GM19452 (cell line): Measurements from ENCODE around the gene CEP290.

Experiments
- ATAC-seq: cut with Tn5 transposase; IDR thresholded peaks from one replicate; pipeline ENCODE4 v1.9.1; 2021; ENCODE audit not compliant: unreplicated experiment

Gene CEP290, protein sequence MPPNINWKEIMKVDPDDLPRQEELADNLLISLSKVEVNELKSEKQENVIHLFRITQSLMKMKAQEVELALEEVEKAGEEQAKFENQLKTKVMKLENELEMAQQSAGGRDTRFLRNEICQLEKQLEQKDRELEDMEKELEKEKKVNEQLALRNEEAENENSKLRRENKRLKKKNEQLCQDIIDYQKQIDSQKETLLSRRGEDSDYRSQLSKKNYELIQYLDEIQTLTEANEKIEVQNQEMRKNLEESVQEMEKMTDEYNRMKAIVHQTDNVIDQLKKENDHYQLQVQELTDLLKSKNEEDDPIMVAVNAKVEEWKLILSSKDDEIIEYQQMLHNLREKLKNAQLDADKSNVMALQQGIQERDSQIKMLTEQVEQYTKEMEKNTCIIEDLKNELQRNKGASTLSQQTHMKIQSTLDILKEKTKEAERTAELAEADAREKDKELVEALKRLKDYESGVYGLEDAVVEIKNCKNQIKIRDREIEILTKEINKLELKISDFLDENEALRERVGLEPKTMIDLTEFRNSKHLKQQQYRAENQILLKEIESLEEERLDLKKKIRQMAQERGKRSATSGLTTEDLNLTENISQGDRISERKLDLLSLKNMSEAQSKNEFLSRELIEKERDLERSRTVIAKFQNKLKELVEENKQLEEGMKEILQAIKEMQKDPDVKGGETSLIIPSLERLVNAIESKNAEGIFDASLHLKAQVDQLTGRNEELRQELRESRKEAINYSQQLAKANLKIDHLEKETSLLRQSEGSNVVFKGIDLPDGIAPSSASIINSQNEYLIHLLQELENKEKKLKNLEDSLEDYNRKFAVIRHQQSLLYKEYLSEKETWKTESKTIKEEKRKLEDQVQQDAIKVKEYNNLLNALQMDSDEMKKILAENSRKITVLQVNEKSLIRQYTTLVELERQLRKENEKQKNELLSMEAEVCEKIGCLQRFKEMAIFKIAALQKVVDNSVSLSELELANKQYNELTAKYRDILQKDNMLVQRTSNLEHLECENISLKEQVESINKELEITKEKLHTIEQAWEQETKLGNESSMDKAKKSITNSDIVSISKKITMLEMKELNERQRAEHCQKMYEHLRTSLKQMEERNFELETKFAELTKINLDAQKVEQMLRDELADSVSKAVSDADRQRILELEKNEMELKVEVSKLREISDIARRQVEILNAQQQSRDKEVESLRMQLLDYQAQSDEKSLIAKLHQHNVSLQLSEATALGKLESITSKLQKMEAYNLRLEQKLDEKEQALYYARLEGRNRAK (N-terminal part only)

DNA sequence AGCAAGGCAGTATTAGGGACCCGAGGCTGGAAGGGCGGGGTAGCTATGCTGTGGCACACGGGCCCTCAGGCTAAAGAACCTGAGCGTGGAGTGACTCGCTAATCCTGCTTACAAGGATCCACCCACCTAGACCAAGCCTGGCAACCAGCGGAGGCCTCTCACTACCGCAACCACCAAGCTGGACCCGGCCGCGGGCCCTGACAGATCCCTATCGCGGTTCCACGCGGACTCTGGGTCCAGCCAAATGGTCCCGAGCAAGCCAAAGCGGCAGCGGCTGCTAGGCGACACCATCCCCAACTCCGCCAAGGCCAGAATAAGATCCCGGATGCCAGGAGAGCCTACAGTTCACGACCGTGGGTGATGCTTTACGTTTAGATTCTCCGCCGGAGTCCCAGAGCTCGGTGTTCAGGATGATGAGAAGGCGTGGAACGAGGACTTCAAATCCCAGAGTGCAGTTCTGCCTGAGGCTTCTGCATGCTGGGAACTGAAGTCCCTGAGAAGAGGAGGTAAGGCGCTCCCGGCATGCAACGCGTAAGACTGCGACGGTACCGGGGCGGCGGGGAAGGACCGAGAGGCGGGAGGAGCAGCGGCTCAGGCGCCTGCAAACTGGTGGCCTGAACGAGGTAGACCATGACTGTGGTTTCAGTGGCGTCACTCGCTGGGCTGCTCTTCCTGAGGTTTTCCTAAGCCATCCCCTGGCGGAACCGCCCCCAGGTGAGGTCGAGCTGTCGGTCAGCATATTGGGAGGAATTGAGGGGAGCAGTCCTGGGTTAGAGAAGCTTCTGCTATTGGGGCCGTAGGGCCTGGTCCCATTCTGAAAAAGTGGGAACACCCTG lies at the start of gene CEP290, which contains the start of gene TMTC3:
CEP290 (minus strand) TSS at position 315 of the 836 bp plus-strand sequence. CDS start 781 bp downstream, outside the sequence.
TMTC3 (plus strand) TSS at position 534 of the 836 bp plus-strand sequence. CDS start 6,009 bp downstream, outside the sequence.
- peak; percentile 95 for ATAC-seq

DNA sequence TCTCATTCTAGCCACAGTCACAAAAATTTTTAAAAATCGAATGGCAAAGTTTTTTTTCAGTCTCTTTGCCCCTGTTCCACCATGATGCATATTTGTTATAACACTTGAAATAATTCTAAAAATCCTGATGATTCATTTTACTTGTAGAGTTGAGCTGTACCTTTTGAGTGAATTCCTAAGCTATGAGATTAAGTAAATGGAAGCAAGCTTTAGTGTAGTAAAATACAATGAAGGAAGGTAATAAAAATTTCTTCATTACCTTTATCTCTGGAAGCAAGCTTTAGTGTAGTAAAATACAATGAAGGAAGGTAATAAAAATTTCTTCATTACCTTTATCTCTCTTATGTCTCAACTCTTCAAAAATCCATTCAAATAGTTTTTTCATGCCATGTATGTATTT lies 46.3 kb upstream of the CEP290 start:
- no peak for ATAC-seq

DNA sequence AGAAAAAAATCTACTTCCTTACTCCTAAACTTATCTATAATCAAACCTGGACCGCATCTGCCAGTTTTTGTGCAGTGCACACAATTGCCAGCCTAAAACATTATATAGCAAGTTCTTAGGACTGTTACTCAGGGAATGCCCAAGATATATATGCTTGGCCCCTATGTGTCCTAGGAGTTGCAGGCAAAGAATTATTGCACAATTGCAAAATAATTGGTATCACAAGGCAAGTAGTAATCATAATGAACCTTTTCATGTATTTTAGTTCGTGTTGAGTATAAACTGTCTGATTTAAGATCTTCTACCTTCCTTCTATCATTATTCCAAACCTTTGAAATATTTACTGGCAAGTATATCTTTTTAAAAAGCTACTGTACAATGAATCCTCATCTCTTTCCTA lies 45.7 kb upstream of the CEP290 start:
- no peak for ATAC-seq

DNA sequence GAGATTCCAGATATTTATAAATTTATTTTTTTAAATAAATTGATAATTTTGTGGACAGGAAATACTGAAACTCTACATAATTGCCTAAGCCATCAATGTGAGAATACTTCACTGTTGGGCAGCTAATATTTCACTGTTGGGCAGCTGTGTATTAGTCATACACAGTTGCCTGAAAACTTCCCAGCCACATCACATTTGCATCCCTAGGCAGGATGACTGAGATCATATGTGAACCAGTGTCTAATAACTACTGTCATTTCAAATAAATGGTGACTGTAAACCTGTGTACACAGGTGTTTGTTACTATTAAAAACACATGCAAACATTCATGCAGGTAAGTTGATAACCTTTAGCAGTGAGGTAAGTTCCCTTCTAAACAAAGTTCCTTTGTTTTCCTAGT lies 44.1 kb upstream of the CEP290 start:
- ATAC-seq = peak; percentile 94

DNA sequence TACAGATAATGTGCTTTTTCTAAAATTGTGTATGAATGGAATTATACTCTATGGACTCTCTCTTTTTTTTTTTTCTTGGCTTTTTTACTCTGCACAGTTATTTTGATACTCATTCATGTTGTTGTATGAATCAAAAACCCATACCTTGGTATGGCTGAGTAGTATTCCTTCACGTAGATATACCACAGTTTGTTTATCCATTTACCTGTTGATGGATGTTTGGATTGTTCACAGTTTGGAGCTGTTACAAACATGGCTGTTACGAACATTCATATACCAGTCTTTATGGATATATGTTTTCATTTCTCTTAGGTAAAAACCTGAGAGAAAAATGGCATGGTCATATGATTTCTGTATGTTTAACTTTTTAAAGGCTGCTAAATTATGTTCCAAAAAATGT lies 43.4 kb upstream of the CEP290 start:
- ATAC-seq = no peak

DNA sequence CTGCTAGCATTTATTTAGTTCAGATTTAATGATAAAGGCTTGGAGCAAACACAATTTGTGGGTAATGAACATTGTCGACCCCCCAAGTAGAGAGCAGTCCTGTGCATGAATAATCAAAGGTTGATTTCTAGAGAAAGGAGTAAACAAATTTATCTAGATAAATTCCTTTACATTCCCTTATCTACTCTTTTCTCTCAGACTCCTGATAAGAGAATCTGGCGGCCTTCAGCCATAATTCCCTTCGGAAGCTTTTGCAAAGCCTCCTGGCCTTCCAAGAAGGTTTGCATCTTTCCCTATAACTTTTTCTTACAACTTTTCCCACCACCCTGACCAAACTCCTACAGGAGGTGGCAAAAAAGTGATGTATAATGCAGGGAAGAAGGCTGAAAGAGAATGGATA lies 42.3 kb upstream of the CEP290 start:
- no peak for ATAC-seq

DNA sequence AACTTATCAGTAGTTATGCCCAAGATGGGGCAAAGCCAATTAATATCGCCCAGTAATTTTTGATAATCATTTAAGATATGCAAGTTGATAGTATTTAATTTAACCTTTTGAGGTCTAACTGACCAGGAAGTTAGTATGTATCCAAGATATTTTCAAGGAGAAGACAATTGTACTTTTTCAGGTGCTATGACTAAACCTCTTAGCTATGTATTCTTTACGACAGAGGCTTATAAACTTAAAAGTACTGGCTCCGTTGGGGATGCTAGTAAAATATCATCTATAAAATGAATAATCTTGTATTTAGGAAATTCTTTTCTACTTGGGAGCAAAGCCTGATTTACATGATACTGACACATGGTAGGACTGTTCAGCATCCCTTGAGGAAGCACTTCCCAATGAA lies 40.5 kb upstream of the CEP290 start:
- ATAC-seq = no peak

DNA sequence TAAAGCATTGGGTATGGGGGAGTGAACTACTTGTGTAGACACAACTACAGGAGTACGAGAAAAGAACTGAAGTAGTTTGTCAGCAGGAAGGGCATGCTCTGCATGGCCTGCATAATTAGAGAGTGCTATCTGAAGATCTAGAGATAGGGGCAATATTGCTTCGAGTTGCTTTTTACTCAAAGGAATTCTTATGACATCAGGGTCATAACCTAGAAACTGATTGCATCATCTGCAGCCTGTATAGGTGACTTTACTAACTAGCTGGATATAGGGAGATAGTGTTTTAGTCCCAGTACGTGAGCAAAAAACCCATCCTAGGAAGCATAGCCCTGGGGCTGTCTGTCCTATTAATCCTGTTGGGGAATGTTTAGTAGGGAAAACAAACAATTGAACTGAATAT lies 40.0 kb upstream of the CEP290 start:
- ATAC-seq = no peak

DNA sequence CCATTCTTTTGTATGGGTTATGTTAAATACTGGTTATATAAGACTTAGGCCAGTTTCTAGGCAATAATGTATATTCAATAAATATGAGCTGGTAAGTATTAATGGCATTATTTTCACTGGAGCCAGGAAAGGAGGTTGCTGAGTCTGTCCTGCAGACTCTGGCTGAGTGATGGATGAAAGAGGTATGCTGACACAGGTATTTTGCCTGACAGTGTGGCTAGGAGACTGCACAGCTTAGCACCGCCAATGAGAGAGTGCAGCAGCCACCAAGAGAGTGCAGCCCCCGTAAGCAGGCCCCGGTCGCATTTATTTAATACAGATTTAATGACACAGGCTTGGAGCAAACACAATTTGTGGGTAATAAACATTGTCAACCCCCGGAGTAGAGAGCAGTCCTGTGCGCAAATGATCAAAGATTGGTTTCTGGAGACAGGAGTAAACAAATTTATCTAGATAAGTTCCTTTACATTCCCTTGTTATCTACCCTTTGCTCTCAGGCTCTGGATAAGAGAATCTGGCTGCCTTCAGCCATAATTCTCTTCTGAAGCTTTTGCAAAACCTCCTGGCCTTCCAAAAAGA lies 37.6 kb upstream of the CEP290 start:
- no peak for ATAC-seq

DNA sequence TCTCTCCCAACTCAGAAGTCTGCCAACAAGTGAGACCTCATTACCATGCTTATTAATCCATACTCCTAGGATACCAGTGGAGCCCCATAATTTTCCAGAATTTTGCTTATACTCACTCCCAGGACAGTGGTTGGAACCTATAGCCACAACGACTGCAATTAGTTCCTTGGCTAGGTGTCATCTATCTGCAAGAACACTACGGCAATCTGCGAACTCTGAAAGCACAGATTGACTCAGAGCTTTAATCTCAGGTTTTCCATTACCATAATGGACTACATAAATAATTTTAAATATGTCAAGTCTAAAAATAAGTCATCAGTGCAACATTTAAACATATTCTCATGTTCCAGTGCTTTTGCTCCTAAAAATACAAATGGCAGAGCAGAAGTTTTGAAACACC lies 33.7 kb upstream of the CEP290 start:
- ATAC-seq = no peak

DNA sequence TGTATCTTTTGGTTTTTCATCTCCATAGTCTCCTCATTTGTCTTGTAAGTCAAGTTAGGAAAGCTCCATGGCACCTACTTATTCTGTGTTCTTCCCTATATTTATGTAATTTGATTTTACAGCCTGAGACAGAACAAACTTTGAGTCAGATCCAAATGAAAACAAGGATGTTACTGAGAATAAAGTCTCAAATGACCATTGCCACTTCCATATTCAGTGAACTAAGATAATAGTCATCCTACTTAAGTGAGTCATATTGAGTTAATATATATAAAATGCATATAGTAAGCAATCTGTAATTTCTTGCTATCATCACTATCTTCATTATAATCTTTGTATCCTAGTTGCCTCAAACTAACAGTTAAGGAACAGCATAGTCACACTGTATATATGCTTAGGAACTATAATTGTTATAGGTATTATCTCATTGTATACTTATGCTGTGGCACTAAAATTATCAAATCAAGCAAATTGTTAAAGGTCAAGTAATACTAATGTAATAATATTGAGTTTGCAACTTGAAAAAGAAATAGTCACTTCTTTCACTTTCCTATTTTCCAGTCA lies 31.0 kb upstream of the CEP290 start:
- no peak for ATAC-seq

DNA sequence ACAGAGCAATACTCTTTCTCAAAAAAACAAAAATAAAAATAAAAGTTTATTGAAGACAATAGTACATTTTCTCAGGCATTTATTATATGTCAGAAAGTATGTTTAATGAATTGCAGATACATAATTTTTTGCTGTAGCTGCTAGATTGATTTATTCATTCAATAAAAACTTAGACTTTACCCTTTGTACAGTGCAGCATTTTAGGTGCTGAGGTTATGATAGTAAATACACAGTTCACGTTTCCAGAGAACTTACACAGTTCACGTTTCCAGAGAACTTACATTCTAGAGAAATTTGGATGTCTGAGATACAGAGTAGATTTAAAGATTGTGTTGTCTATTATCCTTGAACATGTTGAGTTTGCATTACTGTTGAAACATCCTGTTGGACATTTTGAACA lies 25.5 kb upstream of the CEP290 start:
- ATAC-seq = no peak

DNA sequence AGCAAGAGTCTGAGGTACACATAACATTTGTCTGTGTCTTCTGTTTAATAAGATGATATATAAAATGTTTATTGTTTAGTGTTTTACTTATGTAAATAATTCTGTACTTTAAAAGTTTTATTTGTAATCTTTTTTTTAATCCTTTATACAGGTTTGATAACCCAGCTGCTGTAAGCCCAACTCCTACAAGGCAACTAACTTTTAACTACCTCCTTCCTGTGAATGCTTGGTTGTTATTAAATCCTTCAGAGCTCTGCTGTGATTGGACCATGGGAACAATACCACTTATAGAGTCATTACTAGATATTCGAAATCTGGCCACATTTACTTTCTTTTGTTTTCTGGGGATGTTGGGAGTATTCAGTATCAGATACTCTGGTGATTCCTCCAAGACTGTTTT lies 24.3 kb upstream of the CEP290 start:
- ATAC-seq = no peak

DNA sequence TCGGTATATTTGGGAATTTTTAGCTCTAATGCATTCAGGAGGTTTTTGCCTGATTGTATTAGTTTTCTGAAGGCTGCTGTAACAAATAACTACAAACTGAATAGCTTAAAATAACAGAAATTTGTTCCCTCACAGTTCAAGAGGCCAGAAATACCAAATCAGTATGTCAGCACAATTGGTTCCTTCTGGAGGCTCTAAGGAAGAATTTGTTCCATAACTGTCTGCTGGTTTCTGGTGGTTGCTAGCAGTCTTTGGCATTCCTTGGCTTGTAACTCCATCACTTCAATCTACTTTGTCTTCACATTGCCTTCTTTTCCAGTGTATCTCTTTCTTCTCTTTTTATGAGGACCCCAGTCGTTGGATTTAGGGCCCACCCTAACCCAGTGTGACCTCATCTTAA lies 21.5 kb upstream of the CEP290 start:
- no peak for ATAC-seq

DNA sequence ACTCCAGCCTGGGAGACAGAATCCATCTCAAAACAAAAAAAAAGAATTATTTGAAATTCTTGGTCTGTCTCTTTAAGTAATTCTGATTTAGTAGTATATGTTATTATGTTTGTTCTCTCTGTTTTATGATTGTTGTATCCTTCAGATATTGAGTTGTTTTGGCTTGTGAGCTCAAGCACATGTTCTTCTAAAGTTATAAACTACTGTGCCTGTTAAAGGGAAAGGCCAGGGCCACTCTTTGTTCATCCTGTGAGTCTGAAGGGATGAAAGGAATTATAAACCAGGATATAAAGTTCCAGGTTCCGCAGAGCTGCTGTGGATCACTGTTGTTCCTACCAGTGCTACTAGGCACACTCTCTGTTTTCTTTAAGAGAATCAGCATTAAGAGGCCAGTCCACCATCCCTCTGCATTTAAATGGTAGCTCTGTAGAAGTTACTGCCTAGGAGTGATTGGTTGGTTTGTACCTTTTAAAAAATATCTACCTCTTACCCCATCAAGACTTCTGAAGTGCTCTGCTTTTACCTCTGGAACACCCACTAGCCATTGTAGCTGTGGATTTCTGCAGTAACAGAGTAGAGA lies 14.3 kb upstream of the CEP290 start:
- no peak for ATAC-seq

DNA sequence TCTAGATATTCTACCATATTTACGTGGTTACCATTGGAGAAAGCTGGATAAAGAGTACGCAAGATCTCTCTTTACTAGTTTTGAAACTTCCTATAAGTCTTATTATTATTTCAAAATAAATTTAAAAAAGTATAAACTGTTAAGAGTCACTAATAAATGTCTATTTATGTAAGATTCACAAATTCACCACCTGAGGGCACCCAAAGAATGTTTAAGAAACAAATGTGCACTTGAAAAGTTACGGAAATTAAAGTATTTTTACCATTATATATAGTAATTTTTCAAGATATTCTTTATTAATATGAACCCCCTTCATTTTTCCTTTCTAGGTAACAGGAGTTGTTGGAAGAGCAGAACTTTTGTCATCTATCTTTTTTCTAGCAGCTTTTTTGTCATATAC lies 12.1 kb upstream of the CEP290 start:
- no peak for ATAC-seq

DNA sequence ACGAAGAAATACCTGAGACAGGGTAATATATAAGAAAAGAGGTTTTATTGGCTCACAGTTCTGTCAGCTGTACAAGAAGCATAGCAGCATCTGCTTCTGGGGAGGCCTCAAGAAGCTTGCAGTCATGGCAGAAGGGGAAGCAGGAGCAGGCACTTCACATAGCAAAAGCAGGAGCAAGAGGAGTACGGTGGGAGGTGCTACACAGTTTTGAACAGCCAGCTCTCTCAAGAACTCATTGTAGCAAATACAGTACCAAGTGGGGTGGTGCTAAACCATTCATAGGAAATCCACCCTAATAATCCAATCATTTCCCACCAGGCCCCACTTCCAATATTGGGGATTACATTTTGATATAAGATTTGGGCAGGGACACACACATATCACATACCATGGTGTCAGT lies 8.2 kb upstream of the CEP290 start:
- no peak for ATAC-seq

DNA sequence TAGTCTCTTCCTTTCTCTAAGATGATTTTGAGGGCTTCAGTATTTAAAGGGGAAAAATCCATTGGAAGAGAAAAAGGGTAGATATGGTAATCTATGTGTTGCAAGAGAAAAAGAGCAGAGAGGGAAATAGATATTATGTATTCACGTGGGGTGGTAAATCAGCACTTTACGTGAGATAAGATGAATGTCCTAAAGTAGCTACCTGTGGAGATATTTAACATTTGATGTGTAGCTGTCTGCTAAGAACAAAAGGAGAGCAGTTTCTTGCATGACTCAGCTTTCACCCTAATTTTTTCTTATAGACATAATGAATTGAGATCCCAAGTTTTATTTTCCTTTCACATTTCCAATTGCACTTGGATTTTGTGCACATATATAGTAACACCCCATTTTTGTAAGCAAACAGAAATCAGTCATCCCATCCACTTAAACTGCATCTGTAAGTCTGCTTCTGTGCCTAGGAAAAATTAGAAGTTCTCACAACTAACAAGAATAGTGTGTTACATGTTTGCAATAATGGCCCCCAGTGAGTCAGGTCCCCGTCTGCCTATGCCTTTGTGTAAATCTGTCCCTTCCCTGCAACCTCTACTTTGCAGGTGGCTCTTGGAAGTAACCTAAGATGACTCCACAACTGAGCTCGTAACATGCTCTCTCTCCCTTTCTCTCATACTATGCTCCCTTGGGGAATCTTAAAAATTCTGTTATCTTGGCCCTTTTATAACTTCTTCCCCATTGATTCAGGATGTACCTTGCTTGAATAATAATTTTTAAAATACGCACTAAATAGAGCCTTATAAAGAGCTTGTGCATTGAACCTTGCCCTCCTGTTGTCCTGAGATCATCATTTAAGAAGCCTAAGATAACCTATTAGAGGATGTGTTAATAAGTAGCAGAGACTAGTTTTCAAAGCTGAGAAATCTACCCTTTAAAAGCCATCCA lies 3.9 kb upstream of the CEP290 start:
- ATAC-seq = no peak
